HG03354 (cell line): ENCODE measurements around the gene DNAJB6.
"Not testable (repeated sequence)": the region's sequence is repeated elsewhere in the genome, so short reads cannot be mapped to it uniquely, and the experiment has no call there.

Experiments
- ATAC-seq: cut with Tn5 transposase; IDR thresholded peaks from one replicate; pipeline ENCODE4 v1.9.1; 2021; ENCODE audit warnings: mild to moderate bottlenecking; ENCODE audit not compliant: unreplicated experiment, poor library complexity, severe bottlenecking

The DNAJB6 gene

DNA sequence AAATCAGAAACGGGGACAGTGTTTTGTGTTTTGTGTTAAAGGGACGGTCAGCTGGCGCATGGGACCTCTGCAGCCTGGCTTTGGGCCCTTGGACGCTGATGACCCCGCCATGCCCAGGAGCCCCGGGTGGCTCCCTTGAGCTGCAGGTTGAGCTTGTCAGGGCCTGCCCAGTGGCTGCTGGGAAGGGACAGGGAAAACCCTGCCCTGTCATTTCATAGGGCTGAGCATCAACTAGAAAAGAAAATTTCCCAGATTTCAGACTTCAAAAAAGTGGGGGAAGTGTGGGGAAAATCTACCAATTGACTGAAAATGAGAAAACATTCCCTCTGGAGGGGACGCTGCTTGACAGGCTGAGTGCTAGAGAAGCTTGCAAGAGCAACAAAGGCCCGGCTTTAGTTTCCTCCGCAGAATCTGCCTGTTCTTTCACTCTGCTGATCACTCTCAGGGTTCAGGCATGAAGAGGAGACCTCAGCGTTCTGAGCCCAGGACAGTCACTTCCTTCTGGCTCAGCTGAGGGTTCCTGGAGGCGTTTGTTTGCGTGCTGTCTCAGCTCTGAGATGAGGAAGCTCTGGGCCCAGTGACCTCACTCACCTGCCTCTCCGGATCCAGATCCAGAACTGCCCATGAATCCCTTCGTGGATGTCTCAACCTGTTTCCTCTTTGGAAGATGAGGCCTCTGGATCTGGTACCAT is 18.6 kb upstream of the DNAJB6 start:
- peak; percentile 74 for ATAC-seq

DNA sequence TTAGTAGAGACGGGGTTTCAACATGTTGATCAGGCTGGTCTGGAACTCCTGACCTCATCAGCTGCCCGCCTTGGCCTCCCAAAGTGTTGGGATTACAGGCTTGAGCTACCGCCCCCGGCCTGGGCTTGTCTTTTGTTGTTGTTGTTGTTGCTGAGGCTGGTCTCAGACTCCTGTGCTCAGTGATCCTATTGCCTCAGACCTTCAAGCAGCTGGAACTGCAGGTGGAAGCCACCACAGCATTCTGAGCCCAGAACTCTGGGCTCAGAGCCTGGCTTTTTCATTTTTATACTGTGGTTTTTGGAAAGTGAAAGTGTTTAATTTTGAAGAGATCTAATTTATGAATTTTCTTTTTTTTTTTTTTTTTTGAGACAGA is 16.2 kb upstream of the DNAJB6 start:
- ATAC-seq: no peak

DNA sequence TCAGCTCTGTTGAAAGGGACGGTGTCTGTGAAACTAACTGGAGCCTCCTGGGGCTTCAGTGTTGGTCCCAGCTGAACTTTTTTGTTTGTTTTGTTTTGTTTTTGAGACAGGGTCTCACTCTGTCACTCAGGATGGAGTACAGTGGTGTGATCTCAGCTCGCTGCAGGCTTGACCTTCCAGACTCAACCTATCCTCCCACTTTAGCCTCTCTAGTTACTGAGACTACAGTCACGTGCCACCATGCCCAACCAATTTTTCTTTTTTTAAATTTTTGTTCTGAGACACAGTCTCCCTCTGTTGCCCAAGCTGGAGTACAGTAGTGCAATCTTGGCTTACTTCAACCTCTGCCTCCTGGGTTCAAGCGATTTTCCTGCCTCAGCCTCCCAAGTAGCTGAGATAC is 13.4 kb upstream of the DNAJB6 start:
- no peak for ATAC-seq

DNA sequence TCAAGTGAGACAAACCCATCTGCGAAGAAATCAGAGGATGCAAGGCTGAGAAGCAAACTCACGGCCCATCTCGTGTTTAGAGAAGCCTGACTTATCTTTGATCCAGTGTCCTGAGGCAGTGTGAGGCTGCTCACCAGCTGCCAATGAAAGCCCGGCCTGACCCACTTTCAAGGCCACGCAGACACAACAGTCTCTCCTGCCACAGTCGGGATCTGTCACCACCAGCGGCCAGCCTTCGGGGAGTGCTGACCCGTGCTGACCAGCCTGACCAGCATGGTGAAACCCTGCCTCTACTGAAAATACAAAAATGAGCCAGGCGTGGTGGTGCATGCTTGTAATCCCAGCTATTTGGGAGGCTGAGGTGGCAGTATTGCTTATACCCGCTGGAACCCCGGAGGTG is 7.4 kb upstream of the DNAJB6 start:
- ATAC-seq: no peak

DNA sequence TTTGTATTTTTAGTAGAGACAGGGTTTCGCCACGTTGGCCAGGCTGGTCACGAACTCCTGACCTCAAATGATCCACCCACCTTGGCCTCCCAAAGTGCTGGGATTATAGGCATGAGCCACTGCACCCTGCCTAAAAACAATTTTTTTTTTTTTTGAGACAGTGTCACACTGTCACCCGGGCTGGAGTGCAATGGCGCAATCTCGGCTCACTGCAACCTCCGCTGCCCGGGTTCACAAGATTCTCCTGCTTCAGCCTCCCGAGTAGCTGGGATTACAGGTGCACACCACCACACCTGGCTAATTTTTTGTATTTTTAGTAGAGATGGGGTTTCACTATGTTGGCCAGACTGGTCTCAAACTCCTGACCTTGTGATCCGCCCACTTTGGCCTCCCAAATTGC is 6.2 kb upstream of the DNAJB6 start:
- not testable (repeated sequence) for ATAC-seq

DNA sequence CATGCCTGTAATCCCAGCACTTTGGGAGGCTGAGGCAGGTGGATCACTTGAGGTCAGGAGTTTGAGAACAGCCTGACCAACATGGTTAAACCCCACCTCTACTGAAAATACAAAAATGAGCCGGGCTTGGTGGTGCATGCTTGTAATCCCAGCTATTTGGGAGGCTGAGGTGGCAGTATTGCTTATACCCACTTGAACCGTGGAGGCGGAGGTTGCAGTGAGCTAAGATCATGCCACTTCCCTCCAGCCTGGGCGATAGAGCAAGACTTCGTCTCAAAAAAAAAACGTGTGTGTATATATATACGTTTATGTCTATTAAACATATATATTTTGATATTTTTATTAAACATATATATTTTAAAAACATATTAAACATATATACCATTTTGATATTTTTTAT is 5.8 kb upstream of the DNAJB6 start:
- ATAC-seq: not testable (repeated sequence)

- ATAC-seq: no peak
Observed at GRCh38 chr7:157335236-157335635, 1.6 kb upstream of the DNAJB6 start.

GRCh38 chr7:157335991-157336382 is 817 bp upstream of the DNAJB6 start:
- no peak for ATAC-seq

DNA sequence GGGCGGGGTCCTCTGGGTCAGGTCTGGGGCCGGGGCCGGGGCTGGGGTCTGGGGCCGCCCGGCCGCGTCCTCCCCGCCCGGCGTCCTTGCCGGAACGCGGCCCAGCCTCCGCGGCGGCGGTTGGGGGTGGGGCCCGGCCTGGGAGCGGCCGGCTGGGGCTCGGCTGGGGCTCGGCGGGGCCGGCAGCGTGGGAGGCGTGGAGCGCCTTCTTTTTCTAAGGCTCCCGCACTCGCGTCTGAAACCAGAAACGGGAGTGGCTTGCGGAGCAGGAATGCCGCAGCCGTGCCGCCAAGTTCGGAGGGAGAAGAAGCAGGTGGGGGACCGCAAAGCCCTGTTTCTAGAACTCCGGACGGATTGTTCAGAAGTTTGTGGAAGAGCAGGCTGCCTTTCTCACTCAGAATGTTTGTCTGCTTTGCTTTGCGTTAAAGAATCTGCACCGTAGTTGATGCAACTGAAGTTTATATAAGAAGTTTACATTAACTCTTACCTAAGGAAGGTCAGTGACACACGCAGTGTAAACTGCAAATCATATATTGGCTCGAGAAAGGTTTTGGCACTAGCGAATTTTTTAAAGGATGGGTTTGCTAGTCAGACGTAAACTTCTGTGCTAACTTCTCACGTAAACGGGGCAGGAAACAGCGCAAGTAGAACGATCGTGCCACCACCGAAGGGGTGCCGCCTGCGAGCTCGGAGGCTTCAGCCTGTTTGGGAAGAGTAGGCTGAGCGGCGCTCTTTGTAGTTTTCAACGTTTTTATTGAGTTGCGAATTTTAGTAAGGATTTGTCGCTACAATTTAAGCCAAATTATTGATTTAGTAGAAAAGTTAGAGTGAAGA is 729 bp downstream of the DNAJB6 start:
- peak; percentile 60 for ATAC-seq

DNA sequence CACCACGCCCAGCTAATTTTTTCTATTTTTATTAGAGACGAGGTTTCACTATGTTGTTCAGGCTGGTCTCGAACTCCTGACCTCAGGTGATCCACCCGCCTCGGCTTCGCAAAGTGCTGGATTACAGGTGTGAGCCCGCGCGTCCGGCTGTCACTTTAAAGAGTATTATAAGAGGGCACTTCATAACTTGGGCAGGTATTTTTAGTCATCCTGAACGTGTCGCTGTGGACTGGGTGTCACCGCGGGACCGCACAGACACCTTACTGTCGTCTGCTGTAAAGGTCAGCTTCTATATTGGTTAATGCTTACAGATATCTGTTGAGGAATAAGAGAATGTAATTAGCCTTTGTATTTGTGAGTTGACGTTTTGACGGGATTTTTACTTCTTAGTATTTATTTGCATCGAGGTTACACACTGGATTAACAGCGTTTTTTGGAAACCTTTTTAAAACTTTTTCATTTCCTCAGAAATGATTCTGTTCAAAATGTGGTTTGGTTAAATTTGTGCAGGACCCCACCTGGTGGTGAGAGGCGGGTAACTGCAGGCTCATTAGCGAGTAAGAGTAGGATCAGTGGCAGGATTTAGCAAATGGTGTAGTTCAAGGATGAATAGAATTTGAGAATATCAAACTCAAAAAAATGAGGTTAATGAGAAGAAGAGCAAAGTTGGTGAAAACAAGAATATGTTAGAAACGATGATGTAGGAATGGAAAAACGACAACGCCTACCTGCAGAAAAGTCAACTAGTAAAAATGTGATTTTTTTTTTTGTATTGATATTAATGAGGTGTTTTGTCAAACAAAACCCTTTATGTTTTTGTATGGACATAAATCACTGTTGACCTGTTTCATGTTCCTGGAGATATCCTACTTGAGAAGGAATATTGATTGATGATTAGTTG is 3.2 kb downstream of the DNAJB6 start:
- ATAC-seq: peak; percentile 26

GRCh38 chr7:157347217-157347904 is 10.6 kb downstream of the DNAJB6 start:
- ATAC-seq: no peak

GRCh38 chr7:157348548-157348947 is 11.7 kb downstream of the DNAJB6 start:
- no peak for ATAC-seq

DNA sequence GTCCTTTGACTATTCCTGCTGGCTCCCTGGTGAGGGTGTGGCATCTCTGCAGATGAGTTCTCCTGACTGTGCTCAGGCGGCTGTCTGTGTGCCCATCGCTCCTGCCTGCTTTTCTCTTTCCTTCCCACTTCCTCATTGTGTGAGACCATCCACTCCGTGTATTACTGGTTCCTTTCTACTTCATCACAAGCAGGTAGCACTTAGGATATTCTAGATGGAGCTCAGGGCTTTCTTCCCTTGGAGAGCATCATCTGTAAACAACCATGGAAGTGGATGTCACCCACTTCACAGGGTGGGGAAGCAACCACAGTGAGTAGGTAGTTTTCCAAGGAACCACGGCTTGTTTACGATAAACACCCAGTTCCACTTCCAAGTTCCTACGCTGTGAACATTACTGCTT is 15.7 kb downstream of the DNAJB6 start:
- no peak for ATAC-seq

DNA sequence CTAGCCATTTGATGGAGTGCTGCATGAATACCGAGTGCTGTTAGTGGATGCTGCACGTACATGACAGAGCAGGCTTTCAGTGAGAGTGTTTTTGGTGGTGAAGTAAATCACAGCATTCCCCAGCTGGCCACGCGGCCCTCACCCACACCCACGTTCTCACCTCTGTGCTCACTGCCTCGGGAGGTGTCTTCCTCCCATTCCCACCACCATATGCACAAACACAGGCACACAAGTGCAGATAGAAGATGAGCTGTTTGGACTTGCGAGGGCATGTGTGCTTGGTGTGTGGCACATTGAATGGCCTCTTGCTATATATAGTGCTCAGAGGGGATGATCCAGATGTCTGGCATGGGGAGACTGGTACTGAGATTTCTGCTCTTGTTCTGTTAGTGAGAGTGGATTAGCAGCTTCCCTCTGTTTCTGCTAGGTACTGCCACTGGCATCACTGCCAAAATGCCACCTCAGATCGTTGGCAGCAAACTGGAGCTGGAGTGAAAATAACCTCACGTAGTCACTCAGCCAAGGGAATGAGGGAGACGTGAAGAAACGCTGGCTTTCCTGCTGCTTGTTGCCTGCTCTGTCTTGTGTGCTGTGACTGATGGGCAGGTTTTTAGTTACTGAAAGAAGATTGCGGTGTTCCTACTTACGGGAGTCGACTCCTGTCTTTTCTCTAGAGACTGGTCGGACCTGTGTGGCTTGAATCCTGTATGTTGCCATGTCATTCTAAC is 19.1 kb downstream of the DNAJB6 start:
- no peak for ATAC-seq

DNA sequence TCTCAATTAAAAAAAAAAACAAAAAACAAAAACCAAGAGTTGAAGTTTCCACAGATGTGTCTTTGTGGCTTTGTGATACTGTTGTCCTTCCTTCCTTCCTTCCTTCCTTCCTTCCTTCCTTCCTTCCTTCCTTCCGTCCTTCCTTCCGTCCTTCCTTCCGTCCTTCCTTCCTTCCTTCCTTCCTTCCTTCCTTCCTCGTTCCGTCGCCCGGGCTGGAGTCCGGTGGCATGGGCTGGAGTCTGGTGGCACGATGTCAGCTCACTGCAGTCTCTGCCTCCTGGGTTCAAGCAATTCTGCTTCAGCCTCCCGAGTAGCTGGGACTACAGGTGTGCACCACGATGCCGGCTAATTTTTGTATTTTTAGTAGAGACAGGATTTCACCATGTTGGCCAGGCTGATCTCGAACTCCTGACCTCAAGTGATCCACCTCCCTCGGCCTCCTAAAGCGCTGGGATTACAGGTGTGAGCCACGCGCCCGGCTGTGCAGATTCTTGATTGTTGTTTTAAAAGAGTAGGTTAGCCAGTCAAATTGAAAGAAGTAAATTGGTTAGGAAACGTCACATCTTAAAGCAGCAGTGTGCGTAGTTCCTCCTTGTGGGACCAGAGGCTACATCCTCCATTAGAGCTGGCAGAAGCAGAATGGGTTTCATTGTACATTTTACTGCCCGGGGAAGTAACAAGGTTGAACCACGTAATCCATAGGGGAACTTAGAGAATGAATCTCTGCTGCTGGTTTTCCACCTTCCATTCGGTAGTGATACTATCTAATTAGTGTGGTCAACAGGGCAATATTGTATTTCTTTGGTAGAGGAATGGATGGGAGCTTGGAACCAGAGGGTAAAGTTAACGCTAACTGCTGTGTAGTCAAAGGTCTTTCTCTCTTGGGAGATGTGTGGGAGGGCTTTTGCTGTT is 20.6 kb downstream of the DNAJB6 start:
- ATAC-seq: peak; percentile 75

DNA sequence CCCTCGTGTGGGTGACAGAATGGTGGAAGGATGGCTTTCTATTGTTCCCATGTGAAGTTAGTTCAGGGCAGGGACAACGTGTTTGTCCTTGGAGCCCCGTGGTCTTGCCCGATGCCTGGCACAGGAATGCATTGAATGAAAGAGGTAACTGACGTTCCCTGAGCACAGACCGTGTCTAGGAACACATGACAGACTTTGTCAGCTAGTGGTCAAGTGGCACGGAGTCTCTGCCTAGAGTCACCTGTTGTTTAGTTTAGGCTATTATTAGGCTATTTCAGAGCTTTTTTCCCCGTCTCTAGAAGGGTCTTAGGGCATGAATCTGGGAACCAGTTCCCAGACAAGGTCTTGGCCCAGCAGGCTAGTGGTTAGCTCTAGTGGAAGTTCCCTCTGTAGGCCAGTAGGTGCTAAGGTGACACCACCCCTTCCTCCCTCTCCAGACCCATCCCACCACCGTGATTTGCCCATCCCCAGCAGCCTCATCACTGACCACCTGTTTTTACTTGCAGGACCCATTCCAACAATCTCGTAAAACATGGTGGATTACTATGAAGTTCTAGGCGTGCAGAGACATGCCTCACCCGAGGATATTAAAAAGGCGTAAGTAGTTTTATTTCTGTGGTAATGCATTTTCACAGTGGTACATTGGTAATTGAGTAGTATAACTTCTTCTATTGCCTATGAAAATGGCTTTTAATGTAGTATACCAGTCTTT is 21.4 kb downstream of the DNAJB6 start:
- no peak for ATAC-seq

DNA sequence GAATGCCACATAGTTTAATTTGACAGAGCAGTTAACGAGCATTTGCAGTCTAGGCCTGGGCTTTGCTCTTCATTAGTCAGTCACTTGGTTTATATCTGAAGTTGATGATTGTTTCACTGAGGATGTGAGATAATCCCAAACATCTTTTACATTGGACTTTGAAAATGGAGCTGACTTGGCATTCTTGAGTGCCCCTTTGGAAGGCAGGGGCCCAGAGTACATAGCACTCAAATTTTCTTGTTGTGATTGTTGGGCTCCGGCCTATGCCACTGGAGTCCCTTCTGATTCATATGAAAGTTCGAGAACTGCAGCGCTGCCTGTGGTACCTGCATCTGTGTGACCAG is 21.9 kb downstream of the DNAJB6 start:
- no peak for ATAC-seq

- ATAC-seq: no peak
Observed at GRCh38 chr7:157359581-157359980, 22.8 kb downstream of the DNAJB6 start.
